NCI-H748 (cell line): Measurements from ENCODE around the gene LILRA2.
"Not testable (repeated sequence)": the region's sequence is repeated elsewhere in the genome, so short reads cannot be mapped to it uniquely, and the experiment has no call there.

Source experiments
- DNase-seq: peaks from one replicate; lab custom pipeline; 2025; ENCODE audit not compliant: unreplicated experiment; lab: John Stamatoyannopoulos, UW

Gene LILRA2

DNA sequence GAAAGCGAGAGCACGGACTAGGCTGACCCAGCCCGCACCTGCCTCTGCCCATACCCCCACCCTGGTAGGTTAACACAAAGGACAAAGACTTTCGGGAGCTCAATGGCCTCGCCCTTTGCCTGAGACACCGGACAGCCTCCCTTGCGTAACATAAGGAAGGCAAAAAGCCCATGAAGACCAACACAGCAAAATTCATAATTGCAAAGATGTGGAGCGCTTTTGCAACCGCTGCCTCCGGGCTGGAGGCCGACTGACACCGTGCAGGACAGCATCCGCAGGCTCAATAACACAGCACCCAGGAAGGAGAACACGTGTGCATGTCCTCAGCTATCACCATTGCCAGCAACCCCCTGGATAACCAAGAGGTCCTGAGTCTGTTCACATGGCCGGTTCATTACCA, 35.2 kb downstream of the LILRA2 start:
- DNase-seq: no peak

DNA sequence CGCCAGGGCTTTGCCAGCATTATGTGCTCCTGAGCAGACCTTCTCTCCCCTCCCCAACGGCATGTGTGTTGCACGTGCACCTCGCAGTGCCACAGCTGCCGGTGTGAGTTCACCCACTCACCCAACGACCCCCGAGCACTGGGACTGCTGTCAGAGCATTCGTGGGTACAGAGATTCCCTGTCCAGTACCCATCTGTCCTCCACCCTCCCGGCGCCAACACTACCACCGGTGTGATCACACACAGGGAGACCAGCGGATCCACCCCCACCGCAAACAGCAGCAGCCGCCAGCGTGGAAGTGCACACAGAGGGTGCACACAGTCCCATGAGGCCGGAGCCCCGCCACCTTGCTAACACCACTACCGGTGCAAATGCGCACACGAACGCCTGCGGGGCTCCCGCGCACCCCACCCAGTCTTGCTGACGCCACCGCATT, 35.8 kb downstream of the LILRA2 start:
- no peak for DNase-seq

DNA sequence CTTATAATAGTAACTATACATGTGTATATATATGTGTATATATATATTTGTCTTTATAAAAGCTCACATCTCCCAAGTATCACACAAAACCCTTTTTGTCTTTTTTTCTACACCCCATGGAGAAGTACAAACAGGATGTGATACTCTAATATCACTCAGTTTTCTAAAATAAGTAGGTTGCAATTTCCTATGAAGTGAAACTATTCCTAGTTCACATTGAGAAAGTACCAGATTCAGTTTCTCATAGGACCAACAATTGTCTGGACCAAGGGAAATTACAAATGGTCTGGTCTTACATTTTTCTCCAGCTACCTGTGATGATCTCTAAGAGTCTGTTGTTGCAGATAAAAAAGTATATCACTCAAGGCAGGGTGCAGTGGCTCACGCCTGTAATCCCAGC, 38.8 kb downstream of the LILRA2 start:
- DNase-seq: no peak

DNA sequence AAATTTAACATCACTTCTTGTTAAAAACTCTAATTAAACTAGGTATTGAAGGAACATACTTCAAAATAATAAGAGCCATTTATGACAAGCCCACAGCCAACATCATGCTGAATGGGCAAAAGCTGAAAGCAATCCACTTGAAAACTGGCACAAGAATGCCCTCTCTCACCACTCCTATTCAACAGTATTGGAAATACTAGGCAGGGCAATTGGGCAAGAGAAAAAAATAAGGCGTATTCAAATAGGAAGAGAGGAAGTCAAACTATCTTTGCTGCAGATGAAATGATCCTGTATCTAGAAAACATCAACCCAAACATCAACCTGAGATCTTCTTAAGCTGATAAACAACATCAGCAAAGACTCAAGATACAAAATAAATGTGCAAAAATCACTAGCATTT, 41.1 kb downstream of the LILRA2 start:
- DNase-seq: no peak

DNA sequence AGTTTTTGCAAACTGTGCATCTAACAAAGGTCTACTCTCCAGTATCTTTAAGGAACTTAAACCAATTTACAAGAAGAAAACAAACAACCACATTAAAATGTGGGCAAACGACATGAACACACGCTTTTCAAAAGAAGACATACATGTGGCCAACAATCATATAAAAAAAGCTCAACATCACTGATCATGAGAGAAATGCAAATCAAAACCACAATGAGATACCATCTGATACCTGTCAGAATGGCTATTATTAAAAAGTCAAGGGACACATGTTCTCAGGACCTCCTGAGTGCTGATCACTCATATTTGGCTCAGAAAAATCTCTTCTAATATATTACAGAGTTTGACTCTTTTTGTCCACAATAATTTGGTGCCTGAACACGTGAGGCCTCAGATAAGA, 42.5 kb downstream of the LILRA2 start:
- no peak for DNase-seq

DNA sequence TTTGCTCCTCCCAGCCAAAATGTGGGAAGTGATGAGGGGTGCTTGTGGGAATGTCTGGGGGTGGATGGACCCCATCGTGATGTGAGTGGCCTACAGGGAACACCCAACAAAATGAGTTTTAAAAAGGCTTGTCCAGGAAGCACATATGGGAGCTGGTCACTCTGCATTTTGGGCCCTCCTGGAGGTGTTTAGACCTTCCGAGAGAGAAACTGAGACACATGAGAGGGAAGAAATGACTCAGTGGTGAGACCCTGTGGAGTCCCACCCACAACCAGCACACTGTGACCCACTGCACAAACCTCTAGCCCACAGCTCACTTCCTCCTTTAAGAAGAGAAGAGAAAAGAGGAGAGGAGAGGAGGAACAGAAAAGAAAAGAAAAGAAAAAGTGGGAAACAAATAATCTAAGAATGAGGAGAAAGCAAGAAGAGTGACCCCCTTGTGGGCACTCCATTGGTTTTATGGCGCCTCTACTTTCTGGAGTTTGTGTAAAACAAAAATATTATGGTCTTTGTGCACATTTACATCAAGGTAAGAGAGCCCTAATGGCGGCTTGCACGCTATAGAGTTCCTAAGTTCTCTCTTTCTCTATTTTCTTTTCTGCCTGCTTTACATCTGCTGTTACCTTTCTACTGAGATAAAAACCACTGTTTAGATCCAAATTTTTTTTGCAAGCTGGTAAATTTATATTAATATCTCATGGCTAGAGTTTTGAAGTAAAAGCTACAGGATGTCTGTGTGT, 43.4 kb downstream of the LILRA2 start:
- DNase-seq: no peak

DNA sequence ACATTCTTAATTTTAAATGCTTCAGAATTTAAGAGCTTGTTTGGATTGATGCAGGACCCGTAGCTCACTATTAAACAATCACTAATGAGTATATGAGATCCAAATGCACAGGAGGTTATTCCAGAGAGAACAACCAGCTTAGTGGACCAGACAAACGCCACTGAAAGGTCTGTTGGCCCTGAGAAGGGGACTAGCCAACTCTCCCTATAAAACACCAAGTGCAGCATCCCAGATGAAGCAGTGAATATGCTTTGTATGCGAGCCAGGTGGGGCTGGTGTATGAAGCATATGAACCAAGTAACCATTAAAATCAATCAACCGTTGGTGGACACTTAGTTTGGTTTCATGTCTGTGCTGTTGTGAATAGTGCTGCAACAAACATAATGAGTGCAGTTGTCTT, 46.9 kb downstream of the LILRA2 start:
- DNase-seq: no peak

DNA sequence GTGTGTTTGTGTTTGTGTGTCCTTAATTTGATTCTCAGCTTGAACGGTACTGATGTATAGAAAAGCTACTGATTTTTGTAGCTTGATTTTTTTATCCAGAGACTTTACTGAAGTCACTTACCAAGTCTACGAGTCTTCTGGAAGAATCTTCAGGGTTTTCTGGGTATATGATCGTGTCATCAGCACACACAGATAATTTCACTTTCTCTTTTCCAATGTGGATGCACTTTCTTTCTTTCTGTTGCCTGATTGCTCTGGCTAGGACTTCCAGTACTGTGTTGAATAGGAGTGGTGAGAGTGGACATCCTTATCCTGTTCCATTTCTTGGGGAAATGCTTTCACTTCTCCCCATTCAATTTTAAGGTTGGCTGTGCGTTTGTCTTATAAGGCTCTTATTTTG, 48.8 kb downstream of the LILRA2 start:
- no peak for DNase-seq

DNA sequence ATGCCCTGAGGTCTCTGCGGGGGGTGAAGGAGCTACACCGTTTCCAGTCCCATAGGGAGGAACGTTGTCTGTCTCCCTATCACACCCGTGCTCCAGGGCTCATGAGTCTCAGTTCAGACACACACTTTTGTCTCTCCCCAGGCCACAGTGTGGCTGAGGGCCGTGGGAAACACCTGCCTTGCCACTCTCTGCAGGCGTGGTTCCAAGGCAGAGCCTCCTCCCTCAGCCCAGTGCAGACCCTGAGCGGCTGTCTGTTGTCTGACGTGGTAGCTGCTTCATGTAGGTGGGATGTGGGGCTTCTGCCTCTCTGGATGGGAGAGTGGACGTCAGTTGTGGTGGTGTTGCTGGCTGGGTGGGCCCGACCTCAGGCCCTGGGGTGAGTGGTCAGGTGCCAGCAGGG, 50.6 kb downstream of the LILRA2 start:
- DNase-seq: not testable (repeated sequence)

DNA sequence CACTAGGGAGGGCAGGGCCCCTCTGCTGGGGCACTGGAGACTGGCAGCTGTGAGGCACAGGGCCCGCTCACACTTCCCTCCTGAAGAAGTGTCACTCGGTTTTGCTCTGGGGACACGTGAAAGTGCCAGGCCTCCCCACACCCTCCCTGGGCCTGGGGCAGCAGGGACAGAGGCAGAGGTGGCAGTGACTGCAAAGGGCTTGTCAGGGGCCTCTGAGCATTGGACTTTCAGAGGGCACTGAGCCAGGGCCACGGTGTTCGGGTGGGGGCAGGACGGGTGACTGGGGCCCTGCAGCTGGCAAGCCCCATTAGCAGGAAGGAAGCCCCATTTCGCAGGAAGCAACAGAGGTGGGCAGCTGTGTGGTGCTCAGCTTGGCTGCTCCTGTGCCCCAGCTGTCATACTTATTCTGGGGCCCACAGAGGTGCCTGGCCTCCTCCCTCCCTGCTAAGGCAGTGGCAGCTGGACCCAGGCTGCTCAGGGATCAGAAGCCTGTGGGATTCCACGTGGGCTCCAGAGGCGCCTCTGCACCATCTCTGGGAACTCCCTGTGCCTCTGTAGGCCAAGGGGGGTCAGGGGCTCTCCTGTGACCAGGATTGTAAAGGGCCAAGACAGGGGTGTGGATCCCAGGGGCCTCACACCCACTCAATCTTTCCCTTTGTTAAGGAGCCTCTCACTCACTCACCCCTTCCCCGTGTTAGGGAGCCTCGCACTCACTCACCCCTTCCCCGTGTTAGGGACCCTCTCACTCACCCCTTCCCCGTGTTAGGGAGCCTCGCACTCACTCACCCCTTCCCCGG, 51.5 kb downstream of the LILRA2 start:
- not testable (repeated sequence) for DNase-seq

DNA sequence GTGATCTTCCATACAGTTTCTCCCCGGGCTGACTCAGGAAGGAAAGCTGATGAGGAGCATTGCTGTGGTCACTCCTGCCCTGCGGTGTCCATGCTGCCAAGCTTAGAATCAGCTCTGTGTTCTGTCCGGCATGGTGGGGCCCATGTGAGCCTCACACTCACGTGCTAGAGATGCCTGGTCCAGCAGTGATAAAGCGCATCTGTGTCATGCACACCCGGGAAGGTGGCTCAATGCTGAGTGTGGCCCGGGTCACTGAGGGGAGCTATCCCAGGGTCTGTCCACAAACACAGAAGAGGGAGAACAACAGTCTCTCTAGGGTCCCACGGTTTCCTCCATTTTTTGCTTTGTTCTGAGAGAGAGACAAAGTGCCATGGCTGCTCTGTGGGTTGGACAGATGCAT, 53.2 kb downstream of the LILRA2 start:
- DNase-seq: no peak

DNA sequence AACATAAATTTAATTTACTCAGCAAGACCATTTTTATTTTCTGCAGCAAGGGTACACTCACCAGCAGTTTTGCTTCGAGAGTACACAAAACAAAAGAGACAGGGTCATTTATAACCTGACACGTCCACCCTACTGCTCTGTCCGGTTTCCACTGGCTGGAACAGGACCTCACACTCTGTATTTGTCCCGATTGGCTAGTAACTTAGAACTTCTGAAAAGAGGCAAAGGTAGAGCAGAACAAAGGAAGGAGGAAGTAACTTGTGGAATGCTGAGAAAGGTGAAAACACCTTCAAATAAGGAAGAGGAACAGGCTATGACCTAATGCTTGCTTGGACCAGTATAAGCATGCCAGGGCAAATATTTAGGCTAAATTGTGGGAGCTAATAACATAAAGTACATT, 54.3 kb downstream of the LILRA2 start:
- DNase-seq: not testable (repeated sequence)

DNA sequence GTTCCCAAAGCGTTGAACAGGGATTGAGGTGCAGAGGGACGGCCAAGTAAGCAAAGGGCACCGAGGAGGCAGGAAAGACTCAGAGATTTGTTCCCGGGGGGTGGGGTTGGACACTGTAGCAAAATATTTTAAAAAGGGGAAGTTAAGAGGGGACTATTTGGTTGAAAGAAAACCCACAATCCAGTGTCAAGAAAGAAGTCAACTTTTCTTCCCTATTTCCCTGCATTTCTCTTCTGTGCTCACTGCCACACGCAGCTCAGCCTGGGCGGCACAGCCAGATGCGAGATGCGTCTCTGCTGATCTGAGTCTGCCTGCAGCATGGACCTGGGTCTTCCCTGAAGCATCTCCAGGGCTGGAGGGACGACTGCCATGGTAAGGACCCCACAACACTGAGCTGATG, 56.7 kb downstream of the LILRA2 start, which contains the start of gene LILRB1:
Gene LILRB1 (plus strand): TSS at position 223 of the 400 bp plus-strand sequence. CDS start 590 bp downstream, outside the sequence.
- DNase-seq: not testable (repeated sequence)

DNA sequence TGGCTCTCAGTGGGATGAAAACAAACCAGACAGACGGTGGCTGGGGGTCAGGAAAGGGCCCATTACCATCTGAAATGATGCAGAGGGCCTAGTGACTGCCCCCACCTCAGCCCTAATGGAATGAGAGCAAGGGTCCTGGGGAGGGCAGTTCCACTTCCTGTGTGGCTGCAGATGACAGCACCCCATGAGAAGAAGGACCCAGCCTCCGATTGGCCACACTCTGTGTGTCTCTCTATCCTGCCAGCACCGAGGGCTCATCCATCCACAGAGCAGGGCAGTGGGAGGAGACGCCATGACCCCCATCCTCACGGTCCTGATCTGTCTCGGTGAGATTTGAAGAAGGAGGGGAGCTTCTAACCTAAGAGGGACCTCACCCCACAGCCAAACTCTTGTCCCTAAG, 57.2 kb downstream of the LILRA2 start:
- DNase-seq: no peak

DNA sequence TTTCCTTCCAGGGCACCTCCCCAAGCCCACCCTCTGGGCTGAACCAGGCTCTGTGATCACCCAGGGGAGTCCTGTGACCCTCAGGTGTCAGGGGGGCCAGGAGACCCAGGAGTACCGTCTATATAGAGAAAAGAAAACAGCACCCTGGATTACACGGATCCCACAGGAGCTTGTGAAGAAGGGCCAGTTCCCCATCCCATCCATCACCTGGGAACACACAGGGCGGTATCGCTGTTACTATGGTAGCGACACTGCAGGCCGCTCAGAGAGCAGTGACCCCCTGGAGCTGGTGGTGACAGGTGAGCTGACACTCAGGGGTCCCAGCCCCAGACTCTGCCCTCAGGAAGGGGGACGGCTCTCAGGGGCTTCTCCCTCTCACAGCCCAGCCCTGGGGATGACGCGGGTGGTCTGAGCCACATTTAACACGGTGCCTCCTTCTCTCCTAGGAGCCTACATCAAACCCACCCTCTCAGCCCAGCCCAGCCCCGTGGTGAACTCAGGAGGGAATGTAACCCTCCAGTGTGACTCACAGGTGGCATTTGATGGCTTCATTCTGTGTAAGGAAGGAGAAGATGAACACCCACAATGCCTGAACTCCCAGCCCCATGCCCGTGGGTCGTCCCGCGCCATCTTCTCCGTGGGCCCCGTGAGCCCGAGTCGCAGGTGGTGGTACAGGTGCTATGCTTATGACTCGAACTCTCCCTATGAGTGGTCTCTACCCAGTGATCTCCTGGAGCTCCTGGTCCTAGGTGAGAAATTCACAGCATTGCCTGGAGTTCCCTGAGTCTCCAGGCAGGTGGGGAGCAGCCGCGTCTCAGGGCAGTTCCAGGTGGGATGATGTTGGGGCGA, 58.1 kb downstream of the LILRA2 start:
- DNase-seq: not testable (repeated sequence)

DNA sequence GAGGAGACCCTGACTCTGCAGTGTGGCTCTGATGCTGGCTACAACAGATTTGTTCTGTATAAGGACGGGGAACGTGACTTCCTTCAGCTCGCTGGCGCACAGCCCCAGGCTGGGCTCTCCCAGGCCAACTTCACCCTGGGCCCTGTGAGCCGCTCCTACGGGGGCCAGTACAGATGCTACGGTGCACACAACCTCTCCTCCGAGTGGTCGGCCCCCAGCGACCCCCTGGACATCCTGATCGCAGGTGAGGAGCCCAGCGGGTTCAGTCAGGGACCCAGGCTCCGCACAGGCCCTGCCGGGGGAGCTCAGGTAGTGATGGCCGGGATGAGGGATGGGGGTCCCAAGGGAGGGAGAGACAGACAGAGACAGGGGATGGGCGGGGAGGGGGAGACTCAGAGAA, 58.9 kb downstream of the LILRA2 start:
- DNase-seq: not testable (repeated sequence)

DNA sequence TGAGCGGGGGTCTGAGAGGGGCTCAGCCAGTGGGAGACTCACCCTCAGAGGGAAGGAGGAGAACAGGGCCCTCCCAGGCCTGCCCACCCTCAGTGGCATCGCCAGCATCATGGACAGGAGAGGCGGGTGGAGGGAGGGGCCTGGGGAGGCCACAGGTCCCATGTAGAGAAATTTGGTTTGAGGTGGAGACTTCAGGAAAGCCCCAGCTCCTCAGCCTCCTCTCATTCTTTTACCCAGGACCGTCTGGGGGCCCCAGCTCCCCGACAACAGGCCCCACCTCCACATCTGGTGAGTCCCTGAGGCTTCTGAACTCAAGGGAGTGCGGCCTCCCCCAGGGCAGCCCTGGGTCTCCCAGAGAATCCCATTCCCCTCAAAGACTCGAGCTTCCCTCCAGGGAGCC, 59.8 kb downstream of the LILRA2 start:
- DNase-seq: no peak

DNA sequence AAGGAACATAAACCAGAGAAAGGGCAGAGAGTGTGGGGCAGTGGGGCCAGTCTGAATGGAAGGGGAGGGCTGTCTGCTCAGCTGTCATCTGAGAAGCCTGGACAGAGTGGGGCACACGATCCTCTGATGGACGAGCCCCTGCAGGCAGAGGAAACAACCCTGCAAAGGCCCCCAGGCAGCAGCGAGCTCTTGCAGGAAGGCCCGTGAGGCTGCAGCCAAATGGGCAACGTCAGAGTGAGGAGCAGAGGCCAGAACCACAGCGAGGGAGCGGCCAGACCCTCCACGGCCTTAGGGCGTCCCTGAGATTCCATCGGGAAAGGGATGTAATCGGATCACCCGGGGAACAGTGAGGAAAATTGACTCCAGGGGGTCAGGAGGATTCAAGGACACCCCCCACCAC, 62.5 kb downstream of the LILRA2 start:
- DNase-seq: not testable (repeated sequence)

DNA sequence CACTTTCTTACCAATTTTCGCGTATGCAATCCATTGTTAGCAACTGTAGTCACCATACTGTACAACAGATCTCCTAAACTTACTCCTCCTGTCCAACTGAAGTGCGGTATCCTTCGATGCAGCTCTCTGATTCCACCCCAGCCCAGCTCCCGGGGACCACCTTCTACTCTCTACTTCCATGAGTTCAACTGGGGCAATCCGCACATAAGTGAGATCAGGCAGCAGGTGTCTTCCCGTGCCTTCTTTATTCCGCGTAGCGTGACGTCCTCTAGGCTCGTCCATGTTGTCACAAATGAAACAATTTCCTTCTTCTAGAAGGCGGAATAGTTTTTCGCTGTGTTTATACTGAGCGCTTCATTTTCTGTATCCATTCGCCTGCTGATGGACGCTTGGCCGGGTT, 65.1 kb downstream of the LILRA2 start:
- DNase-seq: no peak
